SIG-M5 treated with dmso at 0.1 percent for 504 hours (cell line): ENCODE data around the gene LHFPL5.

Source experiments
- DNase-seq: peaks from one replicate; lab custom pipeline; 2025; ENCODE audit not compliant: unreplicated experiment; lab: John Stamatoyannopoulos, UW

The LHFPL5 gene

DNA sequence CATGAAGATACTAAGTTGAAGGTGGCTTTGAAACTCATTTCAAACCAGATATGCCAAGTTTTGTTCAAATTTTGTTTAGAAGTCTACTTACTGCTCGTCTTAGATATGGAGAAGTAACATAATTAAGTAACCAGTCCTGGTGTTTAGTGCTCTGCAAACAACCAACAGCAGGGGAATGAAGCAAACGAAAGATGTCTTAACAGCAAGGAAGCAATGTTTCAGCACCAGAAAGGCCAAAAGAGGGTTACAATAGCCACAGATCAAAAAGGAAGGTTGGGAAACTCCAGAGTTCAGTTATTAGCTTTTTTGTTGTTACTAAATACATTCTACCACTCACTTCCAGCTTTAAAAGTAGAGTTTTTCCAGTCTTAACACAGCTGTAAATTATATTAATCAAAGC lies 45.1 kb downstream of the LHFPL5 start:
- DNase-seq = peak; percentile 71

DNA sequence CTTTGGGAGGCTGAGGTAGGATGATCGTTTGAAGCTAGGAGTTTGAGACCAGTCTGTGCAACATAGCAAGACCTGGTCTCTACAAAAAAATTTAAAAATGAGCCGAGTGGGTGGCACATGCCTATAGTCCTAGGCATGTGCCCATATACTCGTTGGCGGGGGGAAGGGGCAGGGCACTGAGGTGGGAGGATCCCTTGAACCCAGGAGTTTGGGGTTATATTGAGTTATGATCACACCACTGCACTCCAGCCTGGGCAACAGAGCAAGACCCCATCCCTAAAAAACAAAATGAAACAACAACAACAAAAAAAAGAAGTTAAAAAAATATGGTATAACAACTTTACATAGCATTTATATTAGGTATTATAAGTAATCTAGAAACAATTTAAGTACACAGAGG lies 47.8 kb downstream of the LHFPL5 start:
- DNase-seq = no peak

DNA sequence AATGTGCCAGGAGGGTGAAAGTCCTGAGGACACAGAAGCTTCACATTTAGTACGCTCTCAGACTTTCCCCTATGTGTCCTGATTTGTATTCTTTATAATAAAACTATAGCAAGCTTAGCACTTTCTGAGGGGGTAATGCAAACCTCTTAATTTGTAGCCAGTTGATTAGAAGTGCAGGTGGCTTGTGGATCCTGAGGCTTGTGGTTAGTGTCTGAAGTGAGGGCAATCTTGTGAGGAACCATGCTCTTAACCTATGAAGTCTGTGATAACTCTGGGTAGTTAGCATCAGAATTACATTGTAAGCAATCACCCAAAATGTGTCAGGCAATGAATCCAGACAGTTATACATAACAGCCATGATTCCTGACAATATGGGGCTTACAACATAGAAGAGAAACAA lies 51.1 kb downstream of the LHFPL5 start:
- no peak for DNase-seq

DNA sequence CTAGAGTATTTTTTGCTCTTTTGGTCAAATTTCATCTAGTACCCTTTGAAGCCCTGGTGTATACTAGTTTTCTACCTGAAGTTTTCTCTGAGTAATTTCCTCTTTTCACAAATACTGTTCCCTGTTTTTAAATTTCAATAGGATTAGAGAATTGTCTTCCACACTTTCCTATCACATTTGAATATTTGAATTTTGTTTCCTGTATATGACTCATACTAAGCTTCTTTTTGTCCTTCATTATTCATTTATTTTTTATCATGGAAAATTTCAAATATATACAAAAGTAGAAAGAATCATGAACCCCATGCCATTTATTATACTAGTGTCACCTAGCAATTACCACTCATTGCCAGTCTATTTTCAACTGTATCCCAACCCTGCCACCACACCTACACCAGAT lies 52.7 kb downstream of the LHFPL5 start:
- DNase-seq = no peak

DNA sequence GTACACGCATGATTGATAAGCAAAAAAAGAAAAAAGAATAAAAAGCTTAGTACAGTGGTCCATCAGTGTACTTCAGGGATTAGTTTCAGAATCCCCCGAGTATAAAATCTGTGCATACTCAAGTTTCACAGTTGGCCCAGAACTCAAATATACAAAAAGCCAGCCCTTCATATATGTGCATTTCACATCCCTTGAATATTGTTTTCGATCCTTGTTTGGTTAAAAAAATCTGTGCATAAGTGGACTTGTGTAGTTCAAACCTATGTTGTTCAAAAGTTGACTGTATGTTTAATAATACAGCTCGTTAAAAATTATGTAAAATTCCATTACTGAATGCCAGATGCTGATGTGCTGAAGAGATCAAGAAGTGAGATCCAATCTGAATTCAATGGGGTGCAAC lies 54.2 kb downstream of the LHFPL5 start:
- no peak for DNase-seq
